T47D (cell line): Measurements from ENCODE around the gene MEF2A.
A peak's percentile ranks its signal among the peaks of the same experiment; 100 is the strongest.
"Not testable (repeated sequence)": the region's sequence is repeated elsewhere in the genome, so short reads cannot be mapped to it uniquely, and the experiment has no call there.

ENCODE experiments used
- DNase-seq, 2 experiments: peaks; one replicate each; pipeline versions ENCODE4 v3.0.0 to v3.0.0-alpha.2; 2011 to 2012; ENCODE audit warnings: low read depth in 1 of 2, low spot score in 1 of 2
- JUND ChIP-seq: IDR thresholded peaks from 2 replicates; pipeline ENCODE4 v1.6.1; 2012; ENCODE audit warnings: low read depth
- in situ Hi-C: cut with HindIII; loops from 2 replicates; pipeline ENCODE4 v1.10.0; 2016; ENCODE audit warnings: low sequenced_read_pairs, low pct_unique_long_range_greater_than_20kb

The MEF2A gene

GRCh38 chr15:99645543-99645935, 79.8 kb downstream of the MEF2A start:
- no peak for DNase-seq
- TF ChIP-seq JUND: no peak
- in situ Hi-C loops: no loop called here

- no peak for DNase-seq
- no peak for TF ChIP-seq JUND
- in situ Hi-C loops: no loop called here
Measured at GRCh38 chr15:99645951-99646350, 80.2 kb downstream of the MEF2A start.

- in situ Hi-C loops: no loop called here
- TF ChIP-seq JUND: no peak
- DNase-seq: no peak
Measured at GRCh38 chr15:99651023-99651807, 85.4 kb downstream of the MEF2A start.

GRCh38 chr15:99656205-99656604, 90.4 kb downstream of the MEF2A start:
- DNase-seq: no peak
- TF ChIP-seq JUND: no peak
- in situ Hi-C loops: no loop called here

- DNase-seq: no peak
- in situ Hi-C loops: no loop called here
- TF ChIP-seq JUND: no peak
Measured at GRCh38 chr15:99657996-99658395, 92.2 kb downstream of the MEF2A start.

GRCh38 chr15:99662903-99663302, 97.1 kb downstream of the MEF2A start:
- in situ Hi-C loops: no loop called here

GRCh38 chr15:99666073-99666472, 100.3 kb downstream of the MEF2A start:
- in situ Hi-C loops, DNase-seq: not testable (repeated sequence)

More at GRCh38 chr15:99662903-99663302, 97.1 kb downstream of the MEF2A start:
- peak in 1 of 2 experiments; percentile 15 for DNase-seq
- TF ChIP-seq JUND: peak; percentile 51; the same call in 1 of the 2 replicates

GRCh38 chr15:99668533-99669182, 102.9 kb downstream of the MEF2A start:
- in situ Hi-C loops: no loop called here
- no peak for DNase-seq
- no peak for TF ChIP-seq JUND

- in situ Hi-C loops: no loop called here
- peak in 1 of 2 experiments; percentile 5 for DNase-seq
- no peak for TF ChIP-seq JUND
Measured at GRCh38 chr15:99669250-99669649, 103.5 kb downstream of the MEF2A start.

- no peak for DNase-seq
- in situ Hi-C loops: no loop called here
- no peak for TF ChIP-seq JUND
Measured at GRCh38 chr15:99671926-99672635, 106.3 kb downstream of the MEF2A start.

GRCh38 chr15:99673111-99673510, 107.3 kb downstream of the MEF2A start:
- no peak for DNase-seq
- TF ChIP-seq JUND: no peak
- in situ Hi-C loops: no loop called here

- TF ChIP-seq JUND: no peak
- in situ Hi-C loops: no loop called here
- DNase-seq: no peak
Measured at GRCh38 chr15:99674279-99674678, 108.5 kb downstream of the MEF2A start.
